Endothelial cell (in vitro differentiated cells): ENCODE results near the gene ADORA1. TPM values are rescaled to one million over a fixed set of nuclear protein-coding genes. Genes with fewer than 3 reads are reported as not detected.

Experiments used
- DNase-seq: peaks from one replicate; pipeline ENCODE4 v3.0.0; 2021; ENCODE audit warnings: low spot score
- H3K27ac Mint-ChIP-seq: one replicate; pipeline ENCODE4 v1.8.0; 2021; ENCODE audit warnings: mixed read lengths, inconsistent platforms; ENCODE audit not compliant: unreplicated experiment
- H3K27me3 Mint-ChIP-seq: one replicate; pipeline ENCODE4 v1.8.0; 2021; ENCODE audit warnings: mild to moderate bottlenecking, moderate library complexity, mixed read lengths, inconsistent platforms; ENCODE audit not compliant: unreplicated experiment
- H3K36me3 Mint-ChIP-seq: one replicate; pipeline ENCODE4 v1.8.0; 2021; ENCODE audit warnings: mild to moderate bottlenecking, low read depth, mixed read lengths, inconsistent platforms; ENCODE audit not compliant: unreplicated experiment
- H3K4me1 Mint-ChIP-seq: one replicate; pipeline ENCODE4 v1.8.0; 2021; ENCODE audit warnings: mild to moderate bottlenecking, mixed read lengths, inconsistent platforms; ENCODE audit not compliant: unreplicated experiment
- H3K4me3 Mint-ChIP-seq: one replicate; pipeline ENCODE4 v1.8.0; 2021; ENCODE audit warnings: mild to moderate bottlenecking, mixed read lengths, inconsistent platforms; ENCODE audit not compliant: unreplicated experiment
- H3K9me3 Mint-ChIP-seq: one replicate; pipeline ENCODE4 v1.8.0; 2021; ENCODE audit warnings: mixed read lengths, inconsistent platforms; ENCODE audit not compliant: unreplicated experiment
- CTCF ChIP-seq: fragments of 200-600 bp; sonication (generic); IDR thresholded peaks from one replicate; pipeline ENCODE4 v1.5.0; 2021; ENCODE audit warnings: antibody characterized with exemption; ENCODE audit not compliant: unreplicated experiment
- total RNA-seq: library from RNA; stranded (reverse); fragmentation: NEBNext Ultra II Directional; extraction: Animal tissue kit (Norgen Biotek cat#: 25700); gene quantifications from one replicate; pipeline ENCODE4 v1.2.1, GENCODE V29; 2021; ENCODE audit not compliant: unreplicated experiment

ADORA1 gene
- total RNA-seq, 1 donor from 2014 or later, result 16.3 TPM

GRCh38 chr1:203081465-203082230, 45.9 kb upstream of the ADORA1 start:
- no peak for DNase-seq
- H3K4me1 Mint-ChIP-seq, result peaks cover 54% of the 10 kb centered on the region
- peak overlapping the region; percentile 36 for H3K27ac Mint-ChIP-seq
- H3K27me3 Mint-ChIP-seq, result peaks cover 5% of the 10 kb centered on the region
- no peak for TF ChIP-seq CTCF
- H3K36me3 Mint-ChIP-seq, result peaks cover 9% of the 10 kb centered on the region
- no peaks in the 10 kb centered on the region for H3K9me3 Mint-ChIP-seq
- H3K4me3 Mint-ChIP-seq, result no peak overlapping the region

GRCh38 chr1:203082231-203082505, 45.4 kb upstream of the ADORA1 start:
- Mint-ChIP-seq H3K4me3 (peak overlapping the region; percentile 13), H3K27ac (no peak overlapping the region), H3K27me3 (peaks cover 9% of the 10 kb centered on the region), H3K9me3 (no peaks in the 10 kb centered on the region), H3K36me3 (peaks cover 14% of the 10 kb centered on the region), H3K4me1 (peaks cover 56% of the 10 kb centered on the region)
- no peak for DNase-seq
- no peak for TF ChIP-seq CTCF

DNA sequence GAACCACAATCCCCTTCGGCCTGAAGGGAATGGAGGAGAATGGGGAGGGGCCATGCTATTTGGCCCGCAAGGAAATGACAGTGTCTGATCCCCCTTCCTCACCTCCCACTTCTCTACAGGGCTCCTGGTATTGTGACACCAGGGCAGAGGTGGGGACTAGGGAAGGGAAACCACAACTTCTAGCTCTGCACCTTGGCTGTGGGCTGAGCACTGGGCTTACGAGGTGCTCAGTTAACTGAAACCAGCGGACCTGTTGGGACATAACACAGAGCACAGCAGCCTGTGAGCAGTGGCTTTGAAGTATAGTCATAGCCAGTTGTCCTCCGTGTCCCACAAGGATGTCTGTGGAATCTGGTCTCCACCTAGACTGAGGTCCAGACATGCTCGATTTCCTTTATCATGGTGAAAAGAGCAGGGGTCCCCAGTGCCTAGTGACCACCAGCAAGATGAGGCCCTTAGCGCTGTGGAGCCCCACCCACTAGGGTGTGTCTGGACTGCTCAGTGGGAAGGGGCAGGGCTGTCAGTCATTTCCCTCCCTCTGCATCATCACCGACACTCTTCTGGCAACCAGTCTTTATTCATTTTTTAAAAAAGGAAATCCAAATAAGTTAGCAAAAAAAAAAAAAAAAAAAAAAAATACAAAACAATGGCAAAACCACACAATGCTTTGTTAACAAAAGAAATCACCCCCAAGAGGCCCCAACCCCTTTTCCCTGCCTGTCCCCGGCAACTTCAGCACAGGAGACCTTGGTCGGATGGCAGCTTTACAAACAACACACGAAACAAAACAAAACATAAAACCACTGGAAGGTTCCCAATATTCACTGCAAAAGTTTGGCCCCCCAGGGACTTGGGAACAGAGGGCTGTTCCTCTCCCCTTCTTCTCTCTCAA, 44.7 kb upstream of the ADORA1 start:
- no peak for DNase-seq
- Mint-ChIP-seq H3K36me3 (peaks cover 17% of the 10 kb centered on the region), H3K27ac (no peak overlapping the region), H3K9me3 (no peaks in the 10 kb centered on the region), H3K4me3 (no peak overlapping the region), H3K4me1 (peaks cover 56% of the 10 kb centered on the region), H3K27me3 (peaks cover 12% of the 10 kb centered on the region)
- no peak for TF ChIP-seq CTCF

- Mint-ChIP-seq H3K36me3 (peaks cover 20% of the 10 kb centered on the region), H3K27me3 (peaks cover 12% of the 10 kb centered on the region), H3K4me1 (peaks cover 62% of the 10 kb centered on the region), H3K27ac (peak overlapping the region; percentile 45), H3K4me3 (no peak overlapping the region), H3K9me3 (no peaks in the 10 kb centered on the region)
- no peak for TF ChIP-seq CTCF
- no peak for DNase-seq
Observed at GRCh38 chr1:203083463-203083921, 44.0 kb upstream of the ADORA1 start.
